Peyer's patch (tissue), 4 donors: ENCODE results near the gene LTBP3.

Experiments
- POLR2A ChIP-seq, 2 donors: fragments of 450-650 bp; IDR thresholded peaks; one replicate each; pipeline ENCODE4 v1.5.1; 2017; ENCODE audit warnings: antibody characterized with exemption in 2 of 2, mild to moderate bottlenecking in 2 of 2, moderate library complexity in 2 of 2
- TF ChIP-seq, protein P1 (sequence below), 6 experiments: fragments of 450-650 bp in 4 of 6; fragments of 200-600 bp in 2 of 6; sonication (generic) in 1 of 6; IDR thresholded peaks; one replicate each; pipeline ENCODE4 v1.5.1; 2017 to 2019; ENCODE audit warnings: antibody characterized with exemption in 6 of 6, mild to moderate bottlenecking in 3 of 6, moderate library complexity in 1 of 6

DNA sequence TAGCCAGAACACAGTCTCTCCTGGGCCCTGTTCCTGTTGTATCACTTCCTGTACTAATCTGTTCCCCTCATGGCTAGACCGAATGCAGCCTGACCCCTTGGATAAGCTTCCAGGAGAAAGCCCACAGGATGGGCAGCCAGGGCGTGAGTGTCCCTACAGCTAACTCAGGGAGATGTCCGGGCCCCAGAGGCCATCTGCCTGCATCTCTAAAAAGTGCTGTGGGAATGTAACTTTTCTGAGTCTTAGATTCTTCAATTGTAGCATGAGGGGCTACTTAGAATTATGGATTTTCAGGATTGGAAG lies 67.0 kb downstream of the LTBP3 start:
- TF ChIP-seq, protein P1, sequence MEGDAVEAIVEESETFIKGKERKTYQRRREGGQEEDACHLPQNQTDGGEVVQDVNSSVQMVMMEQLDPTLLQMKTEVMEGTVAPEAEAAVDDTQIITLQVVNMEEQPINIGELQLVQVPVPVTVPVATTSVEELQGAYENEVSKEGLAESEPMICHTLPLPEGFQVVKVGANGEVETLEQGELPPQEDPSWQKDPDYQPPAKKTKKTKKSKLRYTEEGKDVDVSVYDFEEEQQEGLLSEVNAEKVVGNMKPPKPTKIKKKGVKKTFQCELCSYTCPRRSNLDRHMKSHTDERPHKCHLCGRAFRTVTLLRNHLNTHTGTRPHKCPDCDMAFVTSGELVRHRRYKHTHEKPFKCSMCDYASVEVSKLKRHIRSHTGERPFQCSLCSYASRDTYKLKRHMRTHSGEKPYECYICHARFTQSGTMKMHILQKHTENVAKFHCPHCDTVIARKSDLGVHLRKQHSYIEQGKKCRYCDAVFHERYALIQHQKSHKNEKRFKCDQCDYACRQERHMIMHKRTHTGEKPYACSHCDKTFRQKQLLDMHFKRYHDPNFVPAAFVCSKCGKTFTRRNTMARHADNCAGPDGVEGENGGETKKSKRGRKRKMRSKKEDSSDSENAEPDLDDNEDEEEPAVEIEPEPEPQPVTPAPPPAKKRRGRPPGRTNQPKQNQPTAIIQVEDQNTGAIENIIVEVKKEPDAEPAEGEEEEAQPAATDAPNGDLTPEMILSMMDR (IDR thresholded peaks at IDR 0.05), result no peak
- TF ChIP-seq POLR2A (IDR thresholded peaks at IDR 0.05), result no peak
